MV-4-11 (cell line): ENCODE measurements around the gene CHKB.
"Not testable (repeated sequence)": the region's sequence is repeated elsewhere in the genome, so short reads cannot be mapped to it uniquely, and the experiment has no call there.

Experiments
- DNase-seq: peaks from one replicate; lab custom pipeline; 2025; lab: John Stamatoyannopoulos, UW

The CHKB gene, protein sequence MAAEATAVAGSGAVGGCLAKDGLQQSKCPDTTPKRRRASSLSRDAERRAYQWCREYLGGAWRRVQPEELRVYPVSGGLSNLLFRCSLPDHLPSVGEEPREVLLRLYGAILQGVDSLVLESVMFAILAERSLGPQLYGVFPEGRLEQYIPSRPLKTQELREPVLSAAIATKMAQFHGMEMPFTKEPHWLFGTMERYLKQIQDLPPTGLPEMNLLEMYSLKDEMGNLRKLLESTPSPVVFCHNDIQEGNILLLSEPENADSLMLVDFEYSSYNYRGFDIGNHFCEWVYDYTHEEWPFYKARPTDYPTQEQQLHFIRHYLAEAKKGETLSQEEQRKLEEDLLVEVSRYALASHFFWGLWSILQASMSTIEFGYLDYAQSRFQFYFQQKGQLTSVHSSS

DNA sequence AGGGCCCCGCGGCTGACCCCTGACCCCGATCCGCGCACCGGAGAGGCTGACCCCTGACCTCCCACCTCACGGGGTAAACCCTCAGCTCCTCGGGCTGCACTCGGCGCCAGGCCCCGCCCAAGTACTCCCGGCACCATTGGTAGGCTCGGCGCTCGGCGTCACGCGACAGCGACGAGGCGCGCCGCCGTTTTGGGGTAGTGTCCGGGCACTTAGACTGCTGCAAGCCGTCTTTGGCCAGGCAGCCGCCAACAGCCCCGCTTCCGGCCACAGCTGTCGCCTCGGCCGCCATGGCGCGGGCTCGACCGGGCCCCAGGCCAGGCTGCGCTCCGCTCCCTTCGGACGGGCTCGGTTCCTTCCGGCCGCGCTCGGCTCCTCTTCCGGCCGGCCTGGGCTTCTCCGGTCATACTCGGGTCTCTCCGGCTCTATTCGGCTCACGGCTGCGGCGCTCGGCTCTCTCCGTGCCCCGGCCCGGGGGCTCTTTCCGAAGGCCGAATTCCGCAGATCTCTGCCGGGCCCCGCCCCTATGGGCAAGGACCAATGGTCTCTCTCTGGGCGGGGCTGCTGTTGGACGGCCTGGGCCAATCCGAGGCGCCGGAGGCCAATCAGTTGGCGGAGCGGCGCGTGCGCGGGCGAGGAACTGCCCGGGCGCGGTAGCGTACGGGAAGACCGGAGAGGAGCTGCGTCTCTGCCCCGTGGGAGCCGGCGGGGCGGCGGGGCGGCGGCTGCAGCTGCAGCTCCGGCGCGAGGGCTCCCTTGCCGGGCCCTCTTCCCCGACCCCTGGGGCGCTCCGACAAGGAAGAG is at the start of gene CHKB:
Gene CHKB (minus strand): TSS at position 357 of the 801 bp plus-strand sequence. CDS start 68 bp downstream, at position 289.
- peak; percentile 97 for DNase-seq

DNA sequence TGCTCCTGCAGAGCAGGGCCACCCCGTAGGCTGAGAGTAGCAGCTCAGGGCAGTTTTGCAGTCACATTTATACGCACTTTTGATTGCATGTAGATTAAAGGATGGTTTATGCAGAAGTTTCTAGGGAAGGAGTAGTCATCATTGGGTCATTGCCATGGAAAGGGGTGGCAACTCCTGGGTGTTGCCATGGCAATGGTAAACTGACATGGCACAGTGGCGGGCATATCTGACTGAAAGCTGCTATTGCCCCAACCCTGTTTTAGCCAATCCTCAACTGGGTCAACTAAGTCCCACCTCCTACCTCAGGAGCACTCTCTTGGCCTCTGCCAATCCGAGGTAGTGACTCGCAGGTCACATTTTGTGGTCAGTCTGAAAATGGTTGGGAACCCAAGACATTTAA is 47.7 kb upstream of the CHKB start:
- peak; percentile 55 for DNase-seq

DNA sequence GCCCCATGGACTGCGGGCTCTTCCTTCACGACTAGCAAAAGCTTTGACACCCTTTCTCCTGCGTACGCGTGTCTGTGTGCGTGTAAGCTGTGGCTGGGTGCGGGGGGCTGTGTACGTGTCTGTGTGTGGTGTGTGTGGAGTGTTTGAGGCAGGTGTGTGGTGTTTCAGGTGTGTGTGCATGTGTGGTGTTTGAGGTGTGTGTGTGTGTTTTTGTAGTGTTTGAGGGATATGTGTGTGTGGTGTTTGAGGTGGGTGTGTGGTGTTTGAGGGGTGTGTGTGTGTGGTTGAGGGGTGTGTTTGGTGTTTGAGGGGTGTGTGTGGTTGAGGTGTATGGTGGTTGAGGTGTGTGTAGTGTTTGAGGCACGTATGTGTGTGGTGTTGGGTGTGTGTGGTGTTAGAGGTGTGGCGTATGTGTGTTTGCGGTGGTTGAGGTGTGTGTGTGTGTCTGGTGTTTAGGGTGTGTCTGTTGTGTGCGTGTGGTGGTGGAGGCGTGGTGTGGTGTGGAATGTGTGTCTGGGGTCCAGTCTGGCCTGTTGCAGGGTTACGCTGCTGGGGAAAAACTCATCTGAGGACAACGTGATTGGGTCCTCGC is 46.0 kb upstream of the CHKB start:
- DNase-seq: no peak

DNA sequence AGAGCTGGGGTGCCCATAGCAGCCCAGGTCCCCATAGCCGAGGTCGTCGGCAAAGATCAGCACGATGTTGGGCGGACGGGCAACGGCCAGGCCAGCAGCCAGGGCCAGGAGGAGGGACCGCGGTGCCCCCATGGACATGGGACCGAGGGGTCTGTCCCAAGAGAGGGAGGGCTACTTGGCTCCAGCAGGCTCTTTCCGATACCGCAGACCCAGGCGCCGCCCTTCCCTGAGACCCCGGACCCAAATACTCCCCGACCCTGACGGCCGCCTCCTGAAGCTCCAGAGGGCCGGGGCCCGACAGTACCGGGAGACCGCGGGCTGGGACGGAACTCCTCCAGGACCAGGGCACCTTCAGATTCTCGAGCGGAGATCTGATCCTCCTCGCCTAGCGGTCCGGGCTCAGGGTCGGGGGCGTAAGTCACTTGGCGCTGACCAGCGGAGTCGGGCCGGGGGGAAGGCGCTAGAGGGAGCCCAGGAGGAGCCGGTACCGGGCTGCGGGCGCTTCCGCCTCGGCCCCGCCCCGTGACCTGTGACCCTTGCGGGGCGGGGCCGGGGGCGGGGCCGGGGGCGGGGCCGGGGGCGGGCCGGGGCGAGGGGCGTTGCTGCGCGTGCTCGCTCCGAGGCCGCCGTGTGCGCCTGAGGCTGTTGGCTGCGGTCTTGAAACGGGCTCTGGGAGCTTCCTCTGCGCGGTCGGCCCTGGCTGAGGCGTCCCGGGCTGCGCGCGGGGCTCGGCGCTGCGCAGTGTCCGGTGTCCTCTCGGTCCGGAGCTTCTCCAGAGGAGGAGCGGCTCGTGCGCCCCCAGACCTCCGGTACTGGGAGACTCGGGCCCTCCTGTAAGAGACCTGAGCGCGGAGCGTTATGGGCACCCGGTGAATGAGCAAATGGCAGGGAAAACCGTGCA is 45.2 kb upstream of the CHKB start, which contains the start of gene ARSA:
Gene ARSA (minus strand): TSS at position 511 of the 901 bp plus-strand sequence. CDS start 373 bp downstream, at position 138.
- DNase-seq: peak; percentile 78

DNA sequence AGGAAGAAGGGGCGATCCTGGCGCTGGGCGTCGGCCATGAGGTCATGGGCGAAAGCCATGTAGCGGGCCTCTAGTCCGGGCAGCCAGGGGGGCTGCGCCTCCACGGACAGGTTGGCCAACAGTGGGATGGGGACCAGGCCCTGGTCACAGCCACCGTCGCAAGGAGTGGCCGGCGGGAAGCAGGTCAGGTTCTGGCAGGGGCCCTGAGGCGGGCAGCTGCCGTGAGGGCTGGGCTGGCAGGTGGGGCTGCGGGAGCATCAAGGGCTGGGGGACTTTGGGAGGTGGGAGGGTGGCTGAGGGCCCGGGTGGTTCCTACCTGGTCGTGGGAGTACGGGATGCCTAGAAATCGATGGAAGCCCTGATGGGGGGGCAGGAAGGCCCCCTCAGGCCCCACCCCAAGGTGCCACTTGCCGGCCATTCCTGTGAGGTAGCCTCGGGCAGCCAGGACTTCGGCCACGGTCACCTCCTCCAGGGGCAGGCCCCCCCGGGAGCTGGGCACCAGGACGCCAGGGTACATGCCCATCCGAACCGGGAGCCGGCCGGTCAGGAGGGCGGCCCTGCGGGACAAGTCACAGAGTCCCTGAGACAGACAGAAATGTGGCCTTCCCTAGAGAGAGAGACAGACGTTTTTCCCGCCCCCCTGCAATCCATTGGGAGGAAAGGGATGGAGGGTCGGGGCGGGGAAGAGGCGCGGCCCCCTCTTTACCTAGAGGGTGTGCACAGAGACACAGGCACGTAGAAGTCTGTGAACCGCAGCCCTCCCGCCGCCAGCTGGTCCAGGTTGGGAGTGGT is 44.4 kb upstream of the CHKB start:
- no peak for DNase-seq

DNA sequence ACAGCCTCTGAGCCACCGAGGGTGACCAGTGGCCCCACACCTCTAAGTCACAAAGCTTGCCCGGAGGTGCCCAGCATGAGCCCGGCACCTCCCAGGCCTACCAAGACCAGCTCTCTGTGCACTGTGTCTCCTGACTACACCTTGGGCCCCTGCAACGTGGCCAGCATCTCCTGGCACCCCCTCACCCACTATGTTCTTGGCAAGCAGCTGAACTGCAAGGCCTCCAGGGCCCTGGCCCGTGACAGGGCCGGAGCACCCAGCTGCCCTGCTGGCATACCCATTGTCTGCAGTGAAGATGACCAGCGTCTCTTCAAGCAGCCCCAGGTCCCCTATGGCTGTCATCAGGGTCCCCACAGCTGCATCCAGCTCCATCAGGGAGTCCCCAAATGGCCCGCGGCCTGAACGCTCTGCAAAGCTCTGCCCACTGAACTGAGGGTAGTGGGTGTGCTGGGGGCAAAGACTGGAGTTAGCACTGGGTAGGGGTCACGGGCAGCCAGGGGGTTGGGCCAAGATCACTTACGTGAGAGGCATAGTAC is 43.7 kb upstream of the CHKB start:
- DNase-seq: no peak

DNA sequence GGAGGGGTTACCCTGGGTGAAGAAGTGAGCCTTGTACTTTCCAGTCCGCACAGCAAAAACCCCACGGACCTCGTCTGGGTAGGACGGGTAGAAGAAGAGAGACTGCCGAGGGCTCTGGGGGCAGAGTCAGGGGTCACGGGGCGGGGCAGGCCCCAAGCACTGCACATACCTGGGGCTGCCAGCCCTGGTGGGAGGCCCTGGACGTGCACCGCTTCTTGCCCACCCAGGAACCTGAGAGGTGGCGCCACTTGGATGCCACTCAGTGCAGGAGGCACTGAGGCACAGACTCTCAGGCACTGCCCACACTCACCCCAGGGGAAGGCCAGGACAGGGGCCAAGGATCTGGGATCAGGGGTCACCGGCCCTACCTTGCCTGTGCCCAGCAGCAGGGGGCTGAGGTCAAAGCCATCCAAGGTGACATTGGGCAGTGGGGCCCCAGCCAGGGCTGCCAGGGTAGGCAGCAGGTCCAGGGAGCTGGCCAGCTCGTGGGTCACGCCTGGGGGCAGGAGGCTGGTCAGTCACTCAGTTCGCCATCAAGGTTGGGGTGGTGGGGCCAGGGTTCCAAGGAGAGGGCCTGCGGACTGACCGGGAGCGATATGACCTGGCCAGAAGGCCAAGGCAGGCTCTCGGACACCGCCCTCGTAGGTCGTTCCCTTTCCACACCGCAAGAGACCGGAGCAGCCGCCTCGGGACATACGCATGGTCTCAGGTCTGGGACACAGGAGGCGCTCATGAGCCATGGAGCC is 43.1 kb upstream of the CHKB start:
- DNase-seq: no peak

DNA sequence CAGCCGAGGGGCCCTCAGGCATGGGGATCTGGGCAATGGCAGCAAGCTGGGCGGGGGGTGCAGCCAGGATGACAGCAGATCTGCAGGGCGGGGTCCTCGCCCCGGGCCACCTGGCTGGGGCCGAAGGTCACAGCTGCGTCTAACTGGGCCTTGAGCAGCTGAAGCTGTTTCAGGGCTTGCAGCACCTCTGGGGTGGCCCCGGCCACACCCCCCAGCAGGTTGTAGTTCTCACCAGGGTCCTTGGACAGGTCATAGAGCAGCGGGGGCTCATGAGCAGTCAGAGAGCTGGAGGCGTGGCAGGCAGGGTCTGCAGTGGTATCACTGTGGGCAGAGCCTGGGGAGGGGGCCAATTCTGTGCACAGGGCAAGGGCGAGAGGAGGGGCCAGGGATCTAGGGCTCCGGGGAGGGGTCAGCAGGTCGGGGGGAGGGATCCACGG is 42.5 kb upstream of the CHKB start:
- DNase-seq: no peak

DNA sequence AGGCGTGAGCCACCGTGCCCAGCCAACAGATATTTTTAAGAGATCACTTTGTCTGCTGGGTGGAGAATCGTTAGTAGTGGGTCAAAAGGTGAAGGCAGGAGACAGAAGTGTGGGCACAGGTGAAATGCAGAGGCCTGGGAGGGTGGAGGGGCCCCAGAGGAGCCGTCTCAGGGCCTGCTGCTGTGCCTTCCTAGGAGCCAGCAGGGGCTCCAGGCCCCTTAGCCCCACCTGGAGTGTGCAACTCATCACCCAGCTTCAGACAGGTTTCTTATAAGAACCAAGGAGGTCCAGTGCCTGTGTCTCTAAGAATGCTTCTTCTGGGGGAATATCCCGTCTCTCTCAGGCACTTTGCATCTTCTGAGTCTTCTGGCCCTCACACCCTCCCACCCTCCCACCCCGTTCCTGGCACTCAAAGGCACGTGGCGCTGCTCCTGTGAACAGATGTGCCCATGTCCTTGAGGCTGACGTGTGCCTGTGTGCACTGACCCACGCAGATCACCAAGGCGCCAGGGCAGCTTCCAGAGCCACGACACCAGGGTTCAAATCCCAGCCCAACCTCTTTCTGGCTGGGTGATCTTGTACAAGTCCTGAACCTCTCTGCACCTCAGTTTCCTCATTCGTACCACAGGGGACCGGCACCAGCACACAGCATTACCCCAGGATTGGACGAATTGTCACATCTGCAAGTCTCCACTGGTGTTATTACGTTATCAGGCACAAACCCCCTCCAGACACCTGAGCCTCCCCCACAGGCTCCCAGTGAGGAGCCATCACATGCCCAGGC is 41.9 kb upstream of the CHKB start:
- DNase-seq: no peak

DNA sequence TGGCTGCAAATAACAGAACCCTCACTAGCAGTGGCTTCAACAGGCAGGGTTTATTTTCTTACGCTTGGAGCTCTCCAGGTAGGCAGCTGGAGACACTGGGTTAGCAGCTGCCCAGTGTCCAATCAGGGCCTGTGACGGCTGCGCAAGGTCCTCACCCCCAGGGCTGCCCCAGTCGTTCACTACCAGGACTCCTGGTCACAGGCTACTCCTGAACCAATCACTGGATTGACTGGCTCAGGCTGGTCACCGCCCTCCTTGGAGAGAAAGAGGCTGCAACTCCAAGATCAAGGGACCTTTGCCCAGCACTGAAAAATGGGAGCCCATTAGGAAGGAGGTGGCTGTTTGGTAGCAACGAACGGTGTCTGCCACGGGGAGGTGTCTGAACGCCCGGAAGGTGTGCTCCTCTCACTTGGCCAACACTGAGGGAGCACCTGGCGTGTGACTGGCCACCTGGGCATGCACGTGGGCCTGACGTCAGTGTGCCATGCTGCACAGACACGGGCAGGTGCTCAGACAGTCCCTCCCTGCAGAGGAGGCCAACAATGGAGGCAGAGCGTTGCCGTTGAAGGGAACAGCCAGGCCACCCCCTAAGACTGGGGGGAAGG is 40.2 kb upstream of the CHKB start:
- DNase-seq: no peak

DNA sequence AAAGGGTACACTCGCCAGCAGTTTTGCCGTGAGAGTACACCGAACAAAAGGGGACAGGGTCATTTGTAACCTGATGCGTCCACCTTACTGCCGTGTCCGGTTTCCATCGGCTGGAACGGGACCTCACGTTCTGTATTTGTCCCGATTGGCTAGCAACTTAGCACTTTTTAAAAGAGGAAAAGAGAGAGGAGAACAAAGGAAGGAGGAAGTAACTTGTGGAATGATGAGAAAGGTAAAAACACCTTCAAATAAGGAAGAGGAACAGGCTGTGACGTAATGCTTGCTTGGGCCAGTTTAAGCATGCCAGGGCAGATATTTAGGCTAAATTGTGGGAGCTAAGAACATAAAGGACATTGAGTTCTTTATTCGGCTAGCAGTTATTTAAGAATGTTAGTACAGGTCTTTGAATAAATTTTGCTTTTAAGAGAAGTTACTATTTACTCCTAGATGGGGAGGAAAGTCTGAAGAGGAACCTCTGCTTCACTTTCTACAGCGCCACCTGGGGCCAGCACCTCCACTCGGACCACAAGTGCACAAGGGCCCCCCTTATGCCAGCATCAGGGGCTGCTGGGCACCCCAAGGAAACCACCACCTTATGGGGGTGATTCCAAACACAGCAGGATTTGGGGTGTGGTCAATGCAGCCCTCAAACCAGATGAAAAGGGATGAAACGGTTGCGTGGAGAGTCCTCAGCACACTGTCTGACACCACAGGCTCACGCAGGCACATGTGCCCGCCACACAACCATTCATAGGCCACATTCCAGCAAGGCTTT is 39.5 kb upstream of the CHKB start:
- peak; percentile 47 for DNase-seq

DNA sequence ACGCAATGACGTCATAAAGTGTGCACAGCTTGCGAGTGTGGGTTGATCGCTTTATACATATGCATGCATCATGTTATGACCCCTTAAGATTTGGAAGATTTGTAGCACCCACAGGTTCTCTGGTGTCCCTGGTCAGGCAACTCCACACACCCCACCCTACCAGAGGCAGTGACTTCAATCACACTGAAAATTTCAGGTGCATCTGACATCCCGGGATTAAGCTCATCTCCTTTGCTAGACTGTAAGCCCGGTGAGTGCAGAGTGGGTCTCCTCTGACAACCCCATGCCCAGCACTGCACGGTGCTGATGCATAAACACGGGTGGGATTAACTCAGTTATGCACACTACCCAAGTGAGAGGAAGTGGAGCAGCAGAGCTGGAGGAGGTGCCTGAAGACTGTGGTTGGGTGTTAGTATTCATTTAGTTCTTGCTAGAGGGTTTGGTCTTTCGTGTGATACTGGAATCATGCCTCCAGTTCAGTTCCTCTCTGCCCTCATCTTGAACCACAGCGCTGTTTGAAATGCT is 38.8 kb upstream of the CHKB start:
- DNase-seq: peak; percentile 87

DNA sequence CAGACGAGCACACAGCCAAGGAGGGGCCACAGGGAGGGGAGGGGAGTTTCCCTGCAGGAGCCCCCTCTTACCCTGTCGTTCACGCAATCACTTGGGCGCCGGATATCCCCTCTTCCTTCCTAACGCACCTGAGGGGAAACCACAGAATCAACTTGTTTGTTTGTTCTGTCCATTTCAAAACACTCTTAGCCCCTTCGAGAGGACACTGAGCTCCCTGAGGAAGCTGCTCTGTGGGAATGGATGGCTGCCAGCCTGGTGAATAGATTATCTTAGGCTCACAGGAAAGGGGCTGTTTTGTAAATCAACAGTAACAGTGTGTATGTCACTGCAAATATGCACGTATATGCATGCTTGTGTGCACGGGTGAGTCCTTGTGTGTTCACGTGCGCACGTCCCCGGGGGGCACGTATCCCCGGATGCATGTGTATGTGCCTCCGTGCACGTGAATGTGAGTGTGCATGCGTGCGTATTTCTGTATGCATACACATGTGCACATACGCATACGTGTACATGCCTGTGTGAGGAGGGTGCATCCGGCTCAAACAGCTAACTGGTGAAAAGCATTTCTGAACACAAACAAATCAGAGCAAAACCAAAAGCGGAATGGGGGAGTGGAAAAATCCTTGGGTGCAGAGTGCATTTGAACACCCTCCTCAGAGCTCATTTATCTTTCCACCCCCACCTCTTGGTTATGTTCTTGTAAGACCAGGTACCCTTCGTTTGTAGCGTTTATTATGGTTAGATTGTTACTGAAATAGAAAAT is 38.1 kb upstream of the CHKB start:
- peak; percentile 31 for DNase-seq

DNA sequence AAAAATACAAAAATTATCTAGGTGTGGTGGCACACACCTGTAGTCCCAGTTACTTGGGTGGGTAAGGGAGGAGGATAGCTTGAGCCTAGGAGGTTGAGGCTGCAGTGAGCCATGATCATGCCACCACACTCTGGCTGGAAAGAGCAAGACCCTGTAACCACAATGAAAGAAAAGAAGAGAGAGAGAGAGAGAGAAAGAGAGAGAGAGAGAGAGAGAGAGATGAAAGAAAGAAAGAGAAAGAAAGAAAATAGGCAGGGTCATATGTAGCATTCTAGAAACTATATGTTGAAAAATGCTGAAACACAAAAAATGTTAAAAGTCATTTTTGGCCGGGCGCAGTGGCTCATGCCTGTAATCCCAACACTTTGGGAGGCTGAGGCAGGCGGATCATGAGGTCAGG is 31.6 kb upstream of the CHKB start:
- DNase-seq: not testable (repeated sequence)

DNA sequence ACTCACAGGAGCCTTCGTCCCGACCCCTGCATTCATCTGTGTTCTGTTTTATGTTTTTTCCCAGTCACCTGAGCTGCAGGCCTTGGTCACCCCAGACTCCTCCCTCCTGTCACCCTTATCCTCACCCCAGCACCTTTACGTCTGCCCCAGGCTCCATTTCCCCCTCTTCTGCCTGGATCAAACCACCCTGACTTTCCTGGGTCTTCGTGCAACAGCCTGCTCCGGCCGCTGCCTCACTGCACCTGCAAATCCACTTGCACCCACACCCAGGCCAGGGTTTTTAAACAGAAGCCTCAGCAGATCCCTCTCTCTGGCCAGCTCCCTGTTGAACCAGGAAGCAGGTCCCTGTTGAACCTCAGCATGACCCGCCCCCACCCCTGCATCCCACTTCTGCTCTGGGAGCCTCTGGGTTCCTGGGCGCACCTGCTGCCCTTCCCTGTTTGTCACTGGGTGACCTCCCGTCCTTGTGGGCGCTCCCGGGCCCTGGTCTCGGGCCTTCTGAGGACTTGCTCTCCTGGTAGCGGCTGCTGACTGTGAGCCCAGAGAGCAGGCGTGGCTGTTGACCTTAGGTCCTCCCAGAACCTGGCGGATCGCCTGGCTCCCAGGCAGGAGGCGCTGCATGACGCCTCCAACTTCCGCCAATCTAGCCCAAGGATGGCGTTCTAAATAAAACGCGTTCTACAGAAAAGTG is 30.8 kb upstream of the CHKB start:
- no peak for DNase-seq
